ENCODE data around the gene TIAM2. TPM values are rescaled to one million over a fixed set of nuclear protein-coding genes. Genes with fewer than 3 reads are reported as not detected.
A peak's percentile ranks its signal among the peaks of the same experiment; 100 is the strongest.

The TIAM2 gene
- total RNA-seq, 6 donors from 2014 or later: 5.6 to 25.1 (median 7.7) TPM

GRCh38 chr6:155274106-155274505 lies 279.0 kb downstream of the TIAM2 start:
- no peak for ATAC-seq (ENCODE audit: low FRiP score in 2 of 2)
- no peak overlapping the region for H3K27ac ChIP-seq
- 40 to 69% methylated on average over 2 of the region's 2 CpGs for WGBS, 2 donors

DNA sequence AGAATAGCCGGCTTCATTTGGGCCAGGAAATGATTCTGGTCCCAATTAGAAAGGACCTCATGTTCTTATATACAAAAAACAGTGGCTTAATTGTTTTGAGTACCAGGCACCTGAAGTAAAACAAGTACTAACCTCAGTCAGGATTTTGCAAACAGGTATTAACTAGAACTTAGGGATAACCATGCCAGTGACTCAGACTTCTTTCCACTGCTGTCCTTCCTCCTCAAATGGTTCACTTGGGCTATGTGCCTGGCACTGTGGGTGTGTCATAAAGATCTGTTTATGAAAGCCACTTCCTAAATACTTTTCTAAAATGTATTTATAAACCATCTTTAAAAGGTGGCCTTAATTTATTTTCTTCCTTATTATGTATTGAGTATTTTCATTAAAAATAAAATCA lies 279.4 kb downstream of the TIAM2 start:
- no peak overlapping the region for H3K27ac ChIP-seq
- no peak for DNase-seq
- peaks cover 0 to 5% (median 0%) of the 10 kb centered on the region in 4 donors for H3K4me1 ChIP-seq
- no peaks in the 10 kb centered on the region for H3K27me3 ChIP-seq
- no peak overlapping the region for H3K4me3 ChIP-seq
- no peak for ATAC-seq (ENCODE audit: low FRiP score in 2 of 2)
- H3K36me3 ChIP-seq: peaks cover 0 to 3% (median 0%) of the 10 kb centered on the region in 4 donors
- no peaks in the 10 kb centered on the region for H3K9me3 ChIP-seq
- no peak for TF ChIP-seq POLR2A (IDR thresholded peaks at IDR 0.05)
- no peak for TF ChIP-seq POLR2AphosphoS5 (IDR thresholded peaks at IDR 0.05)
- TF ChIP-seq, protein P1, sequence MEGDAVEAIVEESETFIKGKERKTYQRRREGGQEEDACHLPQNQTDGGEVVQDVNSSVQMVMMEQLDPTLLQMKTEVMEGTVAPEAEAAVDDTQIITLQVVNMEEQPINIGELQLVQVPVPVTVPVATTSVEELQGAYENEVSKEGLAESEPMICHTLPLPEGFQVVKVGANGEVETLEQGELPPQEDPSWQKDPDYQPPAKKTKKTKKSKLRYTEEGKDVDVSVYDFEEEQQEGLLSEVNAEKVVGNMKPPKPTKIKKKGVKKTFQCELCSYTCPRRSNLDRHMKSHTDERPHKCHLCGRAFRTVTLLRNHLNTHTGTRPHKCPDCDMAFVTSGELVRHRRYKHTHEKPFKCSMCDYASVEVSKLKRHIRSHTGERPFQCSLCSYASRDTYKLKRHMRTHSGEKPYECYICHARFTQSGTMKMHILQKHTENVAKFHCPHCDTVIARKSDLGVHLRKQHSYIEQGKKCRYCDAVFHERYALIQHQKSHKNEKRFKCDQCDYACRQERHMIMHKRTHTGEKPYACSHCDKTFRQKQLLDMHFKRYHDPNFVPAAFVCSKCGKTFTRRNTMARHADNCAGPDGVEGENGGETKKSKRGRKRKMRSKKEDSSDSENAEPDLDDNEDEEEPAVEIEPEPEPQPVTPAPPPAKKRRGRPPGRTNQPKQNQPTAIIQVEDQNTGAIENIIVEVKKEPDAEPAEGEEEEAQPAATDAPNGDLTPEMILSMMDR (IDR thresholded peaks at IDR 0.05): no peak
- no peak for TF ChIP-seq EP300 (IDR thresholded peaks at IDR 0.05)
- WGBS, 2 donors: 68 to 69% methylated on average over 1 of the region's 1 CpG

More at GRCh38 chr6:155274106-155274505, 279.0 kb downstream of the TIAM2 start:
- Histone ChIP-seq H3K36me3 (peaks cover 0 to 3% (median 0%) of the 10 kb centered on the region in 4 donors), H3K4me1 (peaks cover 0 to 5% (median 0%) of the 10 kb centered on the region in 4 donors), H3K27me3 (no peaks in the 10 kb centered on the region), H3K9me3 (no peaks in the 10 kb centered on the region), H3K4me3 (no peak overlapping the region)
- no peak for DNase-seq
- no peak for TF ChIP-seq POLR2A (IDR thresholded peaks at IDR 0.05)
- TF ChIP-seq, protein P1 (IDR thresholded peaks at IDR 0.05): no peak
- TF ChIP-seq EP300 (IDR thresholded peaks at IDR 0.05): no peak
- TF ChIP-seq POLR2AphosphoS5 (IDR thresholded peaks at IDR 0.05): no peak

DNA sequence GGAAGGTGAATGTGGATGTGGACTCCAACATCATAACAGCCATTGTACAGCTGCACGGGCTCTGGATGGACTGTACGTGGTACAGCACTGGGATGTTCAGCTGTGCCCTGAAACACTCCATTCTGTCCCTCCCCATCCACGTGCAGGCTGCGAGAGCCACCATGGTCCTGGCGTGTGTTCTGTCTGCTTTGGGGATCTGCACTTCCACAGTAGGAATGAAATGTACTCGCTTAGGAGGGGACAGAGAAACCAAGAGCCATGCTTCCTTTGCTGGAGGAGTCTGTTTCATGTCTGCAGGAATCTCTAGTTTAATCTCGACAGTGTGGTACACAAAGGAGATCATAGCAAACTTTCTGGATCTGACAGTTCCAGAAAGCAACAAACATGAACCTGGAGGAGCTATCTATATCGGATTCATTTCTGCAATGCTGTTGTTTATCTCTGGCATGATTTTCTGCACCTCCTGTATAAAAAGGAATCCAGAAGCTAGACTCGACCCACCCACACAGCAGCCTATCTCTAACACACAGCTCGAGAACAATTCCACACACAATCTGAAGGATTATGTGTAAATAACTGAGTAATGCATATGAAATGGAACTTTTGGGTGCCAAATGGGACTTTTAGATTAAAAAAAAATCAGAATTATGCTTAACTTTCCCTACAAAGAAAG lies 280.8 kb downstream of the TIAM2 start:
- 66 to 68% methylated on average over 7 to 10 of the region's 10 CpGs for WGBS, 2 donors
- Histone ChIP-seq H3K27me3 (no peaks in the 10 kb centered on the region), H3K36me3 (peaks cover 0 to 3% (median 0%) of the 10 kb centered on the region in 4 donors), H3K9me3 (no peaks in the 10 kb centered on the region), H3K4me3 (no peak overlapping the region), H3K27ac (peak overlapping the region in 1 of 4 donors; percentile 17), H3K4me1 (peaks cover 0 to 5% (median 0%) of the 10 kb centered on the region in 4 donors)
- TF ChIP-seq EP300 (IDR thresholded peaks at IDR 0.05) (no peak), POLR2AphosphoS5 (IDR thresholded peaks at IDR 0.05) (no peak), POLR2A (IDR thresholded peaks at IDR 0.05) (no peak)
- TF ChIP-seq, protein P1 (IDR thresholded peaks at IDR 0.05): no peak
- no peak for DNase-seq
- ATAC-seq (ENCODE audit: low FRiP score in 2 of 2): no peak

GRCh38 chr6:155276638-155277037 lies 281.5 kb downstream of the TIAM2 start:
- Histone ChIP-seq H3K4me1 (peaks cover 0 to 5% (median 0%) of the 10 kb centered on the region in 4 donors), H3K9me3 (no peaks in the 10 kb centered on the region), H3K27ac (no peak overlapping the region), H3K27me3 (no peaks in the 10 kb centered on the region), H3K36me3 (peaks cover 0 to 3% (median 0%) of the 10 kb centered on the region in 4 donors), H3K4me3 (no peak overlapping the region)
- DNase-seq (no peak), ATAC-seq (ENCODE audit: low FRiP score in 2 of 2) (no peak)
- TF ChIP-seq EP300 (IDR thresholded peaks at IDR 0.05) (no peak), POLR2AphosphoS5 (IDR thresholded peaks at IDR 0.05) (no peak), POLR2A (IDR thresholded peaks at IDR 0.05) (no peak)
- TF ChIP-seq, protein P1 (IDR thresholded peaks at IDR 0.05): no peak

Measured in upper lobe of left lung (tissue), 6 donors.